Erythroblast (primary cell): ENCODE data around the gene ITLN2.
"Not testable (repeated sequence)": the region's sequence is repeated elsewhere in the genome, so short reads cannot be mapped to it uniquely, and the experiment has no call there.

ENCODE experiments used
- GATA1 ChIP-seq: IDR thresholded peaks from 2 replicates; pipeline ENCODE4 v1.6.1; 2011; ENCODE audit warnings: low read depth, mild to moderate bottlenecking, control low read depth, low read length, moderate library complexity
- POLR2A ChIP-seq: IDR thresholded peaks from 2 replicates; pipeline ENCODE4 v1.6.1; 2011; ENCODE audit warnings: mild to moderate bottlenecking, low read length

DNA sequence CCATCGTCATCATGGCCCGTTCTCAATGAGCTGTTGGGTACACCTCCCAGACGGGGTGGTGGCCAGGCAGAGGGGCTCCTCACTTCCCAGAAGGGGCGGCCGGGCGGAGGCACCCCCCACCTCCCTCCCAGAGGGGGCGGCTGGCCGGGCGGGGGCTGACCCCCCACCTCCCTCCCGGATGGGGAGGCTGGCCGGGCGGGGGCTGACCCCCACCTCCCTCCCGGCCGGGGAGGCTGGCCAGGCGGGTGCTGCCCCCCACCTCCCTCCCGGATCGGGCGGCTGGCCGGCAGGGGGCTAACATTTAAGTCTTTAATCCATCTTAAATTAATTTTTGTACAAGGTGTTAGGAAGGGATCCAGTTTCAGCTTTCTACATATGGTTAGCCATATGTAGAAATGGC lies 17.9 kb downstream of the ITLN2 start:
- TF ChIP-seq POLR2A, GATA1: not testable (repeated sequence)
